NT2/D1 (cell line): ENCODE results near the gene TM9SF4.

Experiments
- SUZ12 ChIP-seq: IDR thresholded peaks from 2 replicates; pipeline ENCODE4 v1.6.1; 2011; ENCODE audit not compliant: insufficient read length, insufficient read depth; ENCODE audit errors: extremely low read depth
- YY1 ChIP-seq: IDR thresholded peaks from 2 replicates; pipeline ENCODE4 v1.6.1; 2011; ENCODE audit not compliant: insufficient read length, insufficient read depth
- ZNF274 ChIP-seq: IDR thresholded peaks from 2 replicates; pipeline ENCODE4 v1.6.1; 2011; ENCODE audit warnings: mild to moderate bottlenecking, low read depth, low read length

DNA sequence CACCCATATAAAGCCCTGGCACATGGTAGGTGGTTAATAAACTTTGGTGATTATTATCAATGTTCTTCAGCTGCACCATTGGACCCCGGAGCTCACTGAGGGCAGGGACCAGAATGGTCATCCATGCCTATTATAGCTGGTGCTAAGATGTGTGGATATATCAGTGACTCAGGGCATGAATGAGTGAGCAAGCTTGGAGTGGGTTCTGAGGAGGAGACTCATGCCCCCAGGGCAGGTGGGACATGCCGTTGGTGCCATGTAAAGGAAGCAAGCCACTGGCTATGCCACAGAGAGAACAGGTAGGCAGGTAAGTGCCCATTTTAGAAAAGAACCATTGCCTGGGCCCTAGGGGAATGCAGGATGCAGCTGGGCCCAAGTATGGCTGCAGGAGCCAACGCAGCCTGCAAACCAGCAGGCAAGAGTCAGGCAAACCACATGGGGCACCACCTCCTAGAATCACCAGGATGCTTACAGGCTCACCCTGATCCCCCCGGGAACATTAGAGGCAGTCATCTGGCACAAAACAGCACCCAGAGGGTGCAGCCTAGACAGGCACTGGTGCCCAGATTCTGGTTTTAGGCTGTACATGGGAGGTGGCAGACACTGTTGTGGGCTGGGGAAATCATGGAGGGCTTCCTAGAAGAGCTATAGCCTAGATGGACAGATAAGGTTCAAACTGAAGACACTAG lies 74.6 kb downstream of the TM9SF4 start:
- no peak for TF ChIP-seq ZNF274
- TF ChIP-seq SUZ12: no peak
- no peak for TF ChIP-seq YY1
